NOMO-1 treated with DMSO at 0.1 percent for 48 hours (cell line): ENCODE data around the gene TAL1.

Experiments
- DNase-seq: peaks from one replicate; lab custom pipeline; 2025; ENCODE audit not compliant: unreplicated experiment; lab: John Stamatoyannopoulos, UW

TAL1 gene

DNA sequence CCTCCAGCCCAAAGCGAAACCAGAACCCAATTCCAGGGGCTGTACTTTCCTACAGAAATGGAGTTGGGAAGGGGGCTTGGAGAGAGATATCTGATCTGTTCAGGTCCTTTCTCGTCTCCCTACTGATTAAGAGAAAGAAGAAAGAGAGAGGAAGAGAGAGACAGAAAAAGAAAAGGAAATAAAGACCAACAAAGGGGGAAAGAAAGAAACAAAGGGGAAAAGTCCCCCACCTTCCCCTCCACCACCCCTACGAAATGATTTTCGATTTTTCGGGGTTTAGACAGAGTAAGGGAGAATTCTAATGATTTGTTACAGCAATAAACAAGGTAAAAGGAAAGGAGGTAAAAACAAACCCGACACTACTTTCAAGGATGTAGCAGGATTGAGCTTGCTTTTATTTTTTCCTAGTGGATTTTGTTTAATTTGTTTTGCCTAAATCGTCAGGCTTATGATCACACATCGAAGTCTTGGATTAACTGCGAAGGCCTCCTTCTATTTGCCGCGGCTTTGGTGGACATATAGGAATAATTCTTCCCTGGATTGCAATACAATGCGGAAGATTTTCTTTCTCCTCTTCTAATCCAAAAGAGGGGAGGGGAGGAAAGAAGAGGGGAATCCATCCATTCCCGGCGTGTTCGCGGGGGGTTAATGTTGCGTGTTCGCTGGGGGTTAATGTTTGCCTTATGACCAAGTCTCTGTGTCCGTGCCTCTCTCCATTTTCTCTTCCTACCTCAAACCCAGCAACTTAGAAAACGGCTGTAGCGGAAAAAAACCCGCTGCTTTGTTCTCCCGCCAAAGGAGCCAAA lies 1.9 kb downstream of the TAL1 start:
- no peak for DNase-seq

DNA sequence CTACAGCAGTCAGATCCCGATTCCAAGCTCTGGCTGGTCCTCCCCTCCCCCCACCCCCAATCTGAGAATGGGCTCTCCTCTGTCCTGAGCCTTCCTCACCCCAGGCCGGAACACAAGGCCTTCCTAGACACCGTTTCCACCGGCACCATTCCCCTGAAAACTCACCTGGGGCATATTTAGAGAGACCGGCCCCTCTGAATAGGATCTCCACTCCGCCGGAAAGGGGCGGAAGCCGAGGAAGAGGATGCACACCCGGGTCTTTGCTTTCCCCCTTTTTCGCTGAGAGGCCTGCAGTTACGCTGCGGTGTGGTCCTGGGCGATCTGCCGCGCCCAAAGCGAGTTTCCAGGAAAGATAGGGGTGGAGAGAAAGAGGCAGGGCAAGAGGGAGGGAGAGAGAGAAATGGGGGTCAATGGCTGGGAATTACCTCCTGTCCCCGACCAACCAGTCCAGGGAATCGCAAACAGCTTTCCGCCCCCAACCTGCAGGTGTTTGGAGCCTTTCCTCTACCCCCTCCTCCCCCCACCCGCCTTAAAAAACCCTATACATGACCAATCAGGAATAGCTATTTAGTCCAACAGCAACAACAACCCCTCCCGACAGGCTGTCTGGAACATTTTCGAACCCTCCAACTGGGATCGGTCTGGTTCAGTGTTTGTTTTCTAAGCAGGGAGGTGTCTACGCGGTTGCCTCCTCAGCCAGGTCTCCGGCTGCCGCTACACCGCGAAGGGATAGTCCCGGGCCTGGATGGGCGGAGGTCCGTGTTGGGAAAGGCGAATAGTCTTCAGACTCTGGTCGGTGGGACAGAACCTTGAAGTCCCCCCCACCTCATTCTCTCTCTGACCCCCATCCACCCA lies 2.8 kb downstream of the TAL1 start:
- DNase-seq: no peak

DNA sequence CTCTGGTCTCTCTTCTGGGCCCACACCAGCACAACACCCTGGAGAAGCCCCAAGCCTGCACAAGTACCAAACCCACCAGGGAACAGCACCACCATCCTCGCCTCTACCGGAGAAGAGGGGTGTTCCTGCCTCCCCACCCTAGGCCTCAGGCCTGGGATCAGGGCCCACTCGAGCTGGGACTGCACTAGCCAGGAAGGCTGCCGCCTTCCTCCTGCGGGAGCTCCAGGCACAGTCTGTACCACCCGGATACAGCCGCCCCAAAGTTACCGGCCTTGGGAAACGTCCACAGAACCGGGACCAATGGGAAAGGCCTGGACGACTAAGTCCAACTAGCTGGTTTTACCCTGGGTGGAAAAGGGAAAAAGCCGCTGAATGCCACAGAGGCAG lies 3.4 kb downstream of the TAL1 start:
- no peak for DNase-seq

DNA sequence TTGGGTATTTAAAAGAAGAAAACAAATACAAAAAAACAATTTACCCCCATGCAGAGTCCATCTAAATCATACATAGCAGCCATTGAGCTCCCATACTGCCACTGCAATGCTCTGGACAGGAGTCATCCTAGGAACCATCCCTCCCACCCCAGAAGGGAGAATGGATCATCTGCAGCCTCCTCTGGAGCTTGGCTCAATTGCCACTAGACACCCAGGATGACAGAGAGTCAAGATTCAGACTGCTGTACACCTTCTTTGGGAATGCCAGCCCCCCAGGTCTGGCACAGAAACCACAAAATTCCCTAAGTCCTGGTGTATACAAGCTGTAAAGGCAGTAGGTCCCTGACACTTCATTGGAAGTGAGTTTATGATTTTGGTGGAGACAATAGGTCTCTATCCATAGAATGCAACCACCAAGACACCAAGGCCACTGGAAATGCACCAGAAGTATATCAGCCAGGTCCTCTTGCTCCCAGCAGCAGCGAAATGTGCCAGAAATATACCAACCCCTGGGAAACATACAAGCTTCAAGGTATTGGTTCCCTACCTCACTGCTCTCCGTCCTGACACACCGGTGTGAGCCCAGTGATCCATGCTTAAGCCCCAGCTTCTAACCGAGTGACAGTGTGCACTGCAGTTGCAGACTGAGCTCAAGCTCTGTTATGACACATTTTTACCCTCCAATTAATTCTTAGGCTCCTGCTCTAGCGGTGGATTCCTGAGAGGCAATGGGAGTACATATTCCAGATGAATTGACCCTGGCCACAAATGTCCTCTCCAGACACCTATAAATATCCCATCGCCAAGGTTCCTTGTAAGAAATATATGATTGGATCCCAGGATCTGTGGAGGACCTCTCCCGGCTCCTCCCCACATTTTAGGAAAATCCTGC lies 4.4 kb downstream of the TAL1 start:
- no peak for DNase-seq

DNA sequence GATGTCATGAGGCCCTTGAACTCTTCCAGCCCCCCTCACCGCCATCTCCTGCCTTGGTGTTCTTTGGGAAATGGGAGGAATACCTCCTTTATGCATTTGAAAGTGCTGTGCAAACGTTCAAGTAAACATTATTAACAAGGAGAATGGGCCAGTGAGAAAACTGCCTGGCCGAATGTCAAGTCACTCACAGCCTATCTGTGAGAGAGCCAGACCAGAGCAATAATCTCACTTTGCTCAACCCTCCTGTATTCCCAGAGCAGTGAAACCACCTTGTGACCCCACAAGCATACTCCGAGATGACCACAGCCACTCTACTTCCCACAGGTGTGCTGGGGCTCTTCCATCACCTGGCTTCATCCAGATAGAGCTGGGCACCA lies 5.2 kb downstream of the TAL1 start:
- no peak for DNase-seq

DNA sequence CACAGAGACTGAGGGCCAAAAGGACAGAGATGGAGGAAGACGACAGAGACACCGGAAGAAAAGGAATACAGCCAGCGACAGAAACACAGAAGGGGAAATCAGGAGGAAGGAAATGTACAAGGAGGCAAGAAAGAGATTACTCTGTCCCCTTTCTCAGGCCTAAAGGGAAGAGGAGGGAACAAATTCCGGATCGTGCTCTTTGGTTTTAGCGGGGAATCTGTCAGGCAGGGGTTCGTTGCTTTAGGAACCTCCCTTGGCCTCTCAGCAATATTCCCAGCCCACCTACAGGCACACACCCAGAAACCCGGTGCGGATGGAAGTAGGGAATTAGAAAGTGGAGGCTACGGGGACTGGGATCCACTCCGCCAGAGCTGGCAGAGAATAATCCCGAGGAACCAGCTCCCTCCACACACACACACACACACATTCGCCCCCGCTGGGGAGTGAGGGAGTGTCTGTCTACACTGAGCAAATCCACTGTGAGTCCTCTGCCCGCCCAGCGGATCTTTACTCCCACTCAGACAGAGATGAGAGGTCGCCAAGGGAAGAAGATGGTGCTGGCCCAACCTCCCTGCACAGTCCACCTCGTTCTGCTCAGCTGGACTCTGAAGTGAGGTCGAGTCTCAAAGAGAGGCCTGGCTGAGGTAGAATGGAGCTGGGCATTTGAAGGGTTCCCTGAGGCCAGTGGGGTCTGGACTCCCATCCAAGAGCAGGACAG lies 5.7 kb downstream of the TAL1 start:
- no peak for DNase-seq

DNA sequence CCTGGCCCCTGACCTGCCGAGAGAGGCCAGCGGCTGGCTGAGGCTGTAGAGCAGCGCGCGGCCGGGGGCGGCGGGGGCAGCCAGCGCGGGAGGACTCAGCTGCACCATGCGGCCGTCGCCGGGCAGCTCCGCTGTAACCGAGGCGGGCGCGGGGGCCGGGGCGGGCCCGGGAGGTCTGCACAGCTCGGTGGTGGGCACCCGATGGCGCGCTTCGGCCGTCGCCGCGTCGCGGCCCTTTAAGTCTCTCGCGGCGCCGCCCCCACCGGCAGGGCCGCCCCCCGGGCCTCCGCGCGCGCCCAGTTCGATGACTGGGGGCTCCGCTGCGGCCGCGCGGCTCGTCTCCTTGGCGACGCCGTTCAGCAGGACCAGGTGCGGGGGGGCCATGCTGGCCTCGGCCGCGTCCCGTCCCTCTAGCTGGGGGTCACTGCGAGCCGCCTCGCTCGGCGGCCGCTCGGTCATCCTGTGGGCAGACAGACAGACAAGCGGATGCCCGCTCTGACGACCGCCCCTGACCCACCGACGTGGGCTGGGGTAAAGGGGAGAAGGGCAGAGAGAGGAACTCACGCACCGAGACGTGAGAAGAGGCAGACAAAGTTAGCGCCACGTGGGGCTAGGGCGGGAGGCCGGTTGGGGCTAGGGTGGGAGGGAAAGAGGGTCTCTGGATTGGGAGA lies 6.5 kb downstream of the TAL1 start:
- no peak for DNase-seq

DNA sequence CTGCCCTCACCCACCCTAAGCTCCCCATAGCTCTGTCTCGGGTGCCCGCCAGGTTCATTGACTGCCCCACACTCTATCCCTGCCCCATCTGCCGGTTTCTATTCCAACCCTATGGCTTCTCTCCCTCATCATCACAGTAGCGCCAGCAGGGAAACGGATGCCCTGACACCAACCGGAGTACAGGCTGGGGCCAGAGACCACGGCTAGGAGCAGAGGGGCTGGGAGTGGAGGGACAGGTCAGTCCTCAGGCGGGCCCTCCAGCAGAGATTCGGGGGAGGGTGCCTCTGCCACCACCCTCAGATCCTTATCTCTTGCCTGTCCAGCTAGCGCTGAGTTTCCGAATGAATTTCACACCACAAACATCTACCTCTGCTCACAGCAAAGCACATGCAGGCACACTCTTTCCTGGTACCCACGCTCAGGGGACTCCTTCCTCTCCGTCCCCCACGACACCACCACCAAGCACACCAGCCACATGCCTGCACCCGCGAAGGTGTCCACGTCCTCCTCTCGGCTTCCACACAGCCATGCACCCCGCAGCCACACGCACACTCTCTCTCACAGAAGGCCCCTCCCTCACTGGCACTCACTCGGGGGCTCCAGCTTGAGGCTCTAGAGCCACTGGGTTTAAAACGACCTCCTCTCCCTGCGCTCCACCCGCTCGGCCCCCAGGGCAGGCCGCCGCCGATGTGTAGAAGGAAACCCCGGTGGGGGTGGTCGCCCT lies 7.2 kb downstream of the TAL1 start:
- DNase-seq: no peak

DNA sequence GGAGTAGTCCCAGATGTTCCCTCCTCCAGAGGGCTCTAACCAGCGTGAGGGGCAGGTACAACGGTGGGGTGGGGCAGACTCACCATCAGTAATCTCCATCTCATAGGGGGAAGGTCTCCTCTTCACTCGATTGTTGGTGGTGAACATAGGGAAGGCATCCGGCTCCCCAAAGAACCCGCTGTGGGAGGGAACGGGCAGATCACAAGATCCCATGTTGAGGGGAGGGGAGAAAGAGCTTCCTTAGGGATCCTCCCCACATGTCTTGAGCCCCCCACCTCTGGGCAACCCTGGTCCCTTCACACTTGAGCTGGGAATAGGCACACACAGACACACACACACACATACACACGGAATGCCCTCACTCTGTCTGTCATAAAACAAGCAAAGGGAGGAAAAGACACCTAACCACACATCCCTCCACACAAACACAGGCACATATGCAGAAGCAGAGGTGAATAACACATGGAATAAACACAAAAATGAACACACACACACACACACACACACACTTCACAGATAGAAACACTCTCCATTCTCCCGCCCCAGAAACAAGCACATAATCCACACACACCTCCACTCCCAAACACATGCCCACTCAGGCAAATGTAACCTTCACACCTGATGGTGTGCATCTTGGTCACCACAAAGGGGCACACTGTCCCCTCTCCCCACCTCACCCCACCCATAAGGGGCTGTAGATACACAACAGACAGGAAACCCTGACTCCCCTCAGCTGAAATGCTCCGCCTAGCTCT lies 7.9 kb downstream of the TAL1 start:
- DNase-seq: no peak

DNA sequence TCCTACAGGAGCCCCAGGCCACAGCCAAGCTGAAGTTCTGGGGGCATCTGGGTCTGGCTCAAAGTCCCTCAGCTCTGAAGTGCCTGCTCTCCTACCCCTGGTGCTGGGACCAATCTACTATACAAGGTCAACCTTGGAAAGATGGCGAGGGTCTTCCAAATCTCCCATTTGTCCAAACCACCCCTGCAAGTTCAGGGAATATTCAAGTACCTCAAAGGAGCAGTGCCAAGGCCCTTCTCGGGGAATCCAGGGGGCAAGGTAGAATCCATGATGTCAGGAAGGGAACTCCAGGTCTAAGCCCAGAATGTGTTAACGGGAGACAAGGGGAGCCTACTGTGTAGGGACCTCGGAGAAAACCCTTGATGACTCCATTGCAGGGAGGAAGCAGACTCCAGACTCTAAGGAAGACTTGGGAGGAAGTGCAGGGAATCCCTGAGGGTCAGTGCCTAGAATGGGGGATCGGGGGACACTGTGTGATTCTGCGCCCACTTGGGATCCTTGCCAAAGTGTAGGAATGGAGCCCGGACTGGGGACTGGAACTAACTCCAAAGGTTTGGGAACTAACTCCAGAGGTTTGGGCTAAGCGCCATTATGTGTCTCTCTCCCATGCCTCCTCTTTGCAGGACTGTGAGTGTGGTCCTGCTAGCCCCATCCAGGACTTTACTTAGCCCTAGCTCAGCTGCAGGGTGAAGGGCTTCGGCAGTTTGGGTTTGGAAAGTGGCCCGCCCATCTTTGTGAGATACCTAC lies 8.7 kb downstream of the TAL1 start:
- no peak for DNase-seq

DNA sequence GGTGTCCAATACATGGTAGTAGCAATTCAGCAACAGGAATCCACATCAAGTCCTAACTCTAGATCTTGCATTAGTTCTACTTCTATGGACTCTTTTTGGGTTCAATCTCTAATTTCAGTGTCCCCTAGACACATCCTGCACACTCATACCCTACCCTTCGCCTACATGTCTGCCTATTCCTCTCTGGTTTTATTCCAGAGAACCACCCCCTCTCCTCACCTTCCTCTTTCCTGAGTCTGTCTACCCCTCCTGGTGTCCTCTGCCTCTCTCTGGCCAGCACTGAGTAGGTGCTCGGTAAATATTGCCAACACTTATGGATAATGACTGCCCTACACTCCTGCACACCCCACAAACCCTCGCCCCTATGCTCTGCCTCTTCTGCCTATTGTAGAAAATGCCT lies 9.5 kb downstream of the TAL1 start:
- DNase-seq: no peak

DNA sequence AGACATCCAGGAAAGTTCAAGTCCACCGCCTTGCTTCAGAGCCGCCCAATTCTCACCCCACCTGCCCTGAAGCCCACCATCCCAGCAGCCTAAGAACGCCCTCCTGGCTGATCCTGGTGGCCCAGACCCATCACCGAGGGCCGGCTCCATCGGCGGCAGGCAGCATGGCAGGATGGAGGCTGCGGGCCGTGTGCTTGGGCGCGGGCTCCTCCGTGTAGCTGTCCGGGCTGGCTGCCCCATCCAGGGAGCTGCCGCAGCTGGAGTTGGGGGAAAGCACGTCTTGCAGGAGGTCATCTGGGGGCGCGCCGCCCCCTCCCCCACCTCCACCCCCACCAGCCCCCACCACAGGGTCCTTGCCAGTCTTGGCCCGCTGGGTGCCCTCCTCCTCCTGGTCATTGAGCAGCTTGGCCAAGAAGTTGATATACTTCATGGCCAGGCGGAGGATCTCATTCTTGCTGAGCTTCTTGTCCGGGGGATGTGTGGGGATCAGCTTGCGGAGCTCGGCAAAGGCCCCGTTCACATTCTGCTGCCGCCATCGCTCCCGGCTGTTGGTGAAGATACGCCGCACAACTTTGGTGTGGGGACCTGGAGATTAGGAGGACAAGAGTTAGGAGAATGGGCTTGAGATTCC lies 12.3 kb downstream of the TAL1 start:
- no peak for DNase-seq

DNA sequence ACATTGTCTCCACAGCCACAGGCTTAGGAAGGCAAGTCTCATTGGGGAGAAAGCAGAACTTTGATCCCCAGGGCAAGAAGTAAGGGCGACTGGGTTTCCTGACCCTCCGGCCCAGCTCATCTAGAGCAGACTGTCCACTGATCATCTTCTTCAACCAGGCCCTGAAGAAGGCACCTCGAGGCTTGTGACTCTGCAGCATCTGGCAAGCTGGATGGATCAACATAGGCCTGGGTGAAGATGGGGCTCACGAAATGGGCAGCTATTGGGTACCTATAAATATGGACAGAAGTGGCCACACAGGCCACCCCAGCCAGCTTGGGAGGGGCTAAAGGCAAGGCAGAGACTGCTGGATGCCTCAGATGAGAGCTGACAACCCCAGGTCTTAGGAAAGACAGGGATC lies 13.0 kb downstream of the TAL1 start:
- no peak for DNase-seq

DNA sequence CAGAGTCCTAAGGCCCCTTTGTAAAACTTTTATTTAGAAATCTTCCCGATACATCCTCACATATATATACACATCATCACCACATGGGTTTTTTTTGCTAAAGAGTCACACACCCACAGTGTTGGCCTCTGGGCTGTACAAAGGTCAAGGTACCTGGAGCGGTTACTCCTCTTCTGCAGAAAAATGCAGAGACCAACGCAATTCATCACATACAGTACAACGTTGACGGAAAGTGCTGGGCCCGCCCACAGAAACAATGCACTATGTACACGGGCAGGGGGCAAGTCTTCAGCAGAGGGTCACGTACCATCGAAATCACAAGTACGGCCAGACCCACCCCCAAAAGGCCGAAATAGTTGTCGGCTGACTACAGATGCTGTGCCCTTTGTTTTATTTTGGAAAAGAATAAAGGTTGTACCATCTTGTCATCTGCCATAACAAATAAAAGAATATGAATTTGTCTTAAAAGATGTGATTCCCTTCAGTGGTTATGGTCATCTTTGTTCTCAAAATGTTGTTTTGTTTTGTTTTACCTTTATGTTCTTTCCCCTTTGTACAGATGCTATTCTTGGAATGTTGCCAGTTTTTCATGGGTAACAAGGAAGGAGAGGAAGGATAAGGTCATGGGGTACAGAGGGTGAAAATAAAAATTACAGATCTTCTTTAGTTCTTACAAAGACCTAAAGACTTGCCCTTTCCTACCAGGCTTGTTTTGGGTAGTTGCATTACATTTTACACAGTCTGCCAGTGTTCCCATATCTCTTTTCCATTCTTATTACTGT lies 15.6 kb downstream of the TAL1 start:
- DNase-seq: no peak

DNA sequence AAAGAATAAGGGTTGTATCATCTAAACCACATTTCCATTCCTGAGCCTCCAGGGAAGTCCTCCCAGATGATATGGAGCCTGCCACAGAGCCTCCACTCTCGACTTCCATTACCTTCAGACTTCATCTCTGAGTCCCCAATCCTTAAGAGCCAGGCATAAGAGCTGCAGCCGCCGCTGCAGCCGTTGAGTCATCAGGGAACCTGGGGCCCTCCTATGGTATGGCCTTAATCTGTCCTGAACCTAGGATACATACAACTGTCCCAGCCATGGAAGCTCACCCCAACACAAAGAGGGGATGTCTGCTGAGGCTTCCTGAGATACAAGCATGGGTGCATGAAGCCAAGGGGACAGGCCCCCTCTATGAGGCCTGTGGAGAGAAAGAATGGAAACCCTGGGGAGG lies 16.3 kb downstream of the TAL1 start:
- DNase-seq: no peak

DNA sequence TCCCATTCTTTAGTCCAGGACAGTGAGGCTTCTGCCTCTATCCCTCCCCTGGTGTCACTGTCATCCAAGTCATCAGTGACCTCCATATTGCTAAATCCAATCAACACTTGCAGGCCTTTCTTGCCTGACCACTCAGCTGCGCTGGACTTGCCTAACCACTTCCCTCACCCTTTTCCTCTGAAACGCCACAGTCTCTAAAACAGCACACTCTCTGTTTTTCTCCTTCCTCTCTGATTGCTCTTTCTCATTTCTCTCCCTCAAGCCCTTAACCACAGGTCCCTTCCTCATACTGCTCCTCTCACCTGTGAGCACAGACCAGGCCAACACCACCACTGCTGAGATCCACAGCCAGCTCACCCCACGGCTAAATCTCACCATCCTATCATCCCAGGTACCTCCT lies 17.5 kb downstream of the TAL1 start:
- DNase-seq: no peak
